Endothelial cell of umbilical vein (primary cell): Measurements from ENCODE around the gene ULBP3.

Source experiments
- GATA2 ChIP-seq: IDR thresholded peaks from 2 replicates; pipeline ENCODE4 v1.7.0; 2011; ENCODE audit warnings: low read depth, mild to moderate bottlenecking, moderate library complexity, mixed read lengths, low read length; ENCODE audit not compliant: insufficient read length, insufficient read depth
- POLR2AphosphoS5 ChIP-seq: IDR thresholded peaks from 2 replicates; pipeline ENCODE4 v1.6.1; 2012; ENCODE audit warnings: low read depth, mild to moderate bottlenecking, control low read depth, low read length, moderate library complexity; ENCODE audit not compliant: insufficient read depth
- TF ChIP-seq, protein P1 (sequence below), 2 donors: IDR thresholded peaks; 1 replicate in 1 of 2; 2 replicates in 1 of 2; pipeline ENCODE4 v1.5.1; 2011; ENCODE audit warnings: low read length in 2 of 2, mild to moderate bottlenecking in 2 of 2, moderate library complexity in 2 of 2, control low read depth in 1 of 2, inconsistent platforms in 1 of 2, low read depth in 1 of 2; ENCODE audit not compliant: insufficient read depth in 1 of 2; ENCODE audit errors: extremely low read depth in 1 of 2

DNA sequence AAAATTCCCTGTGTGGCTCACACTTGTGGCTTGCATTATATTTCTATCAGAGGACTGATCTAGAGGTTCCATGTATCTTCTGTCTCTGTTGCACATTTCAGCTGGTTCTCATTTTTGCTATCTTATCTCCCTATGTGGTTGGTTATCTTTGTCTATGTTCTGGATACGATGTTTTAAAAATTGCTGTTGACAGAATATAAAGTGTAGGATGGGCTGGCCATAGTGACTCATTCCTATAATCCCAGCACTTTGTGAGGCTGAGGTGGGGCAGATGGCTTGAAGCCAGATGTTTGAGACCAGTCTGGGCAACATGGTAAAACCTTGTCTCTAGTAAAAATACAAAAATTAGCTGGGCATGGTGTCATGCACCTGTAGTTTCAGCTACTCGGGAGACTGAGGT is 9.9 kb upstream of the ULBP3 start:
- TF ChIP-seq, protein P1, sequence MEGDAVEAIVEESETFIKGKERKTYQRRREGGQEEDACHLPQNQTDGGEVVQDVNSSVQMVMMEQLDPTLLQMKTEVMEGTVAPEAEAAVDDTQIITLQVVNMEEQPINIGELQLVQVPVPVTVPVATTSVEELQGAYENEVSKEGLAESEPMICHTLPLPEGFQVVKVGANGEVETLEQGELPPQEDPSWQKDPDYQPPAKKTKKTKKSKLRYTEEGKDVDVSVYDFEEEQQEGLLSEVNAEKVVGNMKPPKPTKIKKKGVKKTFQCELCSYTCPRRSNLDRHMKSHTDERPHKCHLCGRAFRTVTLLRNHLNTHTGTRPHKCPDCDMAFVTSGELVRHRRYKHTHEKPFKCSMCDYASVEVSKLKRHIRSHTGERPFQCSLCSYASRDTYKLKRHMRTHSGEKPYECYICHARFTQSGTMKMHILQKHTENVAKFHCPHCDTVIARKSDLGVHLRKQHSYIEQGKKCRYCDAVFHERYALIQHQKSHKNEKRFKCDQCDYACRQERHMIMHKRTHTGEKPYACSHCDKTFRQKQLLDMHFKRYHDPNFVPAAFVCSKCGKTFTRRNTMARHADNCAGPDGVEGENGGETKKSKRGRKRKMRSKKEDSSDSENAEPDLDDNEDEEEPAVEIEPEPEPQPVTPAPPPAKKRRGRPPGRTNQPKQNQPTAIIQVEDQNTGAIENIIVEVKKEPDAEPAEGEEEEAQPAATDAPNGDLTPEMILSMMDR (IDR thresholded peaks at IDR 0.05; ENCODE audit: extremely low read depth in 1 of 2, insufficient read depth in 1 of 2, low read depth in 1 of 2, low read length in 2 of 2), result no peak
- TF ChIP-seq GATA2 (no peak), POLR2AphosphoS5 (no peak)
